Mucosa of descending colon (tissue), 3 donors: ENCODE results near the gene KMT2B. TPM values are rescaled to one million over a fixed set of nuclear protein-coding genes. Genes with fewer than 3 reads are reported as not detected.
"Not testable (repeated sequence)": the region's sequence is repeated elsewhere in the genome, so short reads cannot be mapped to it uniquely, and the experiment has no call there.

Experiments
- ATAC-seq: fragments of 200-7000 bp; cut with Tn5 transposase; one replicate; pipeline ENCODE4 v1.9.1; 2020; ENCODE audit warnings: mild to moderate bottlenecking, moderate library complexity
- DNase-seq, 3 donors: peaks; one replicate each; pipeline ENCODE4 v3.0.0-alpha.2; 2020
- H3K36me3 ChIP-seq: fragments of 200-600 bp; one replicate; pipeline ENCODE4 v1.8.0; 2021; ENCODE audit warnings: low read depth, mild to moderate bottlenecking
- H3K4me1 ChIP-seq: fragments of 200-600 bp; one replicate; pipeline ENCODE4 v1.8.0; 2021; ENCODE audit warnings: low read depth, mild to moderate bottlenecking
- H3K4me3 ChIP-seq: fragments of 200-600 bp; one replicate; pipeline ENCODE4 v1.8.0; 2021; ENCODE audit warnings: mild to moderate bottlenecking
- H3K9me3 ChIP-seq: fragments of 200-600 bp; one replicate; pipeline ENCODE4 v1.8.0; 2021; ENCODE audit warnings: mild to moderate bottlenecking
- intact Hi-C, 2 donors: fragments of 100-400 bp; cut with DNase I in 1 of 2; cut with micrococcal nuclease in 1 of 2; formaldehyde crosslinking; loops; one replicate each; pipeline versions ENCODE4 v1.11.0 to v1.11.1; 2022; cut with DNase I, micrococcal nuclease
- total RNA-seq, 3 donors: library from RNA; stranded (reverse); fragmentation: NEBNext Ultra II Directional in 2 of 3; extraction: Animal tissue kit (Norgen Biotek cat#: 25700) in 2 of 3; gene quantifications; one replicate each; pipeline versions ENCODE4 v1.2.1 to v1.2.4, GENCODE V29; 2021 to 2023
- TF ChIP-seq, protein P1 (sequence below): fragments of 200-600 bp; IDR thresholded peaks from one replicate; pipeline ENCODE4 v1.8.0; 2022; ENCODE audit warnings: antibody characterized with exemption, mild to moderate bottlenecking
- donor health status: DM: no; HTN: no; CAD: no; lungs with moderate emphysema.
- donor health status: DM: no; HTN: no; CAD: no.
- donor health status: DM: no; HTN: yes; CAD: no.

Gene KMT2B
- total RNA-seq, 3 donors from 2014 or later, result 35.9 to 49.2 (median 37.5) TPM

DNA sequence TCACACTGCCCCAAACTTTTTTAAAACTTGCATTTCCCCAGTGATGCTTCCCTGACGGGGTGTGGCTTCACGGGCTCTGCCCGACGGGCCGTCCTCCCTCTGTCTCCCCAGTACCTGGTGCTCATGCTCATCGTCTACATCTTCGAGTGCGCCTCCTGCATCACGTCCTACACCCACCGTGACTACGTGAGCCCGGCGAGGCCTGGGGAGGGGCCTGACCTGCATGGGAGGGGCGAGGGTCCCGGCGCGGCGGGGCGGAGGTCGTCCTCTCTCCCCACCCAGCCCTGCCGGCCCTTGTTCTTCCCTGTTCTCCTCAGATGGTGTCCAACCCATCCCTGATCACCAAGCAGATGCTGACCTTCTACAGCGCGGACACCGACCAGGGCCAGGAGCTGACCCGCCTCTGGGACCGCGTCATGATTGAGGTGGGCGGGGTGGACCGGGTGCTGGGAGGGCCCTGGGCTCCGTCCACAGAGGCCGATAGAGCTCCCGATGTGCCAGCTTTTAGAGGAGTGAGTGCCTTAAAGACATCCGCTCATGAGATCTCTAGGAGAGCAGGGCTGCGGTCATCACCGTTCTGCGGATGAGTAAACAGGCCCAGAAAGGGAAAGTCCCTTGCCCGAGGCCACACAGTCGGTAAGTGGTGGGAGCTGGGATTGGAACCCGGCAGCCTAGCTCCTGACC is 44.5 kb upstream of the KMT2B start:
- DNase-seq (peak in 2 of 3 donors; percentile 16 to 41), ATAC-seq (peak; percentile 70)
- TF ChIP-seq, protein P1, sequence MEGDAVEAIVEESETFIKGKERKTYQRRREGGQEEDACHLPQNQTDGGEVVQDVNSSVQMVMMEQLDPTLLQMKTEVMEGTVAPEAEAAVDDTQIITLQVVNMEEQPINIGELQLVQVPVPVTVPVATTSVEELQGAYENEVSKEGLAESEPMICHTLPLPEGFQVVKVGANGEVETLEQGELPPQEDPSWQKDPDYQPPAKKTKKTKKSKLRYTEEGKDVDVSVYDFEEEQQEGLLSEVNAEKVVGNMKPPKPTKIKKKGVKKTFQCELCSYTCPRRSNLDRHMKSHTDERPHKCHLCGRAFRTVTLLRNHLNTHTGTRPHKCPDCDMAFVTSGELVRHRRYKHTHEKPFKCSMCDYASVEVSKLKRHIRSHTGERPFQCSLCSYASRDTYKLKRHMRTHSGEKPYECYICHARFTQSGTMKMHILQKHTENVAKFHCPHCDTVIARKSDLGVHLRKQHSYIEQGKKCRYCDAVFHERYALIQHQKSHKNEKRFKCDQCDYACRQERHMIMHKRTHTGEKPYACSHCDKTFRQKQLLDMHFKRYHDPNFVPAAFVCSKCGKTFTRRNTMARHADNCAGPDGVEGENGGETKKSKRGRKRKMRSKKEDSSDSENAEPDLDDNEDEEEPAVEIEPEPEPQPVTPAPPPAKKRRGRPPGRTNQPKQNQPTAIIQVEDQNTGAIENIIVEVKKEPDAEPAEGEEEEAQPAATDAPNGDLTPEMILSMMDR, result no peak
- intact Hi-C loops, result no loop called here
- no peaks in the 10 kb centered on the region for H3K36me3 ChIP-seq
- H3K4me3 ChIP-seq, result no peak overlapping the region
- no peaks in the 10 kb centered on the region for H3K4me1 ChIP-seq
- H3K9me3 ChIP-seq, result no peaks in the 10 kb centered on the region

DNA sequence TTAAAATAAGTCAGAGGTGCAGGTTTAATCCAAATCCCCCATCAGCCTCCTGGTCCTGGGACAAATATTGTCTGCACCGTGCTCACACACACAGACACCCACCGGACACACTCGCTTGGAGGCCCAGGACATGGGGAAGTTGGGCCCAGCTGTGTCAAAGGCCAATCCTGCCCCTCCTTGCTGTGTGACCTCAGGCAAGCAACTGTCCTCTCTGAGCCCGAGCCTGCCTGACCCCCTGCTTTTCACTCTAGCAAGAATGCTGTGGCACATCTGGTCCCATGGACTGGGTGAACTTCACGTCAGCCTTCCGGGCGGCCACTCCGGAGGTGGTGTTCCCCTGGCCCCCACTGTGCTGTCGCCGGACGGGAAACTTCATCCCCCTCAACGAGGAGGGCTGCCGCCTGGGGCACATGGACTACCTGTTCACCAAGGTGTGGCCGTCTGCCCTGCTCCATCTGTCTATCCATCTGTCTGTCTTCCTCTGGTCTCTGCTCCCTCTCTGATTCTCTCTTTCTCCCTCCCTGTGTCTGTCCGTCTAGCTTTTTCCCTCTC is 42.1 kb upstream of the KMT2B start:
- no peak for ATAC-seq
- no peak overlapping the region for H3K4me3 ChIP-seq
- H3K4me1 ChIP-seq, result no peaks in the 10 kb centered on the region
- TF ChIP-seq, protein P1, result no peak
- no peaks in the 10 kb centered on the region for H3K9me3 ChIP-seq
- no peaks in the 10 kb centered on the region for H3K36me3 ChIP-seq
- no peak for DNase-seq
- intact Hi-C loops, result no loop called here

DNA sequence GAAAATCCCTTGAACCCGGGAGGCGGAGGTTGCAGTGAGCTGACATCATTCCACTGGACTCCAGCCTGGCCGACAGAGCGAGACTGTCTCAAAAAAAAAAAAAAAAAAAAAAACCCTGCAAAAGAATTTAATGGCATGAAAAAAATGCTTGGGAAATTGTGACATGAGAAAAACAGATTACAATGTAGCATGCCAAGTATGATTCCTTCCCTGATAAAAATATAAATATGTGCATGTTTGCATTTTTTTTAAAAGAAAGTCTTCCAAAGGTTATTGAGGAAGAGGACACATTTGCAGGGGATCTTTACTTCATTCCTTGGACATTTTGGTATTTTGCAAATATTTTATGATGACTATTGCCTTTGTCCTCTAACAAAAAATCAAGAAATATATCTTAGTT is 28.0 kb upstream of the KMT2B start:
- H3K9me3 ChIP-seq, result no peaks in the 10 kb centered on the region
- no peak for DNase-seq
- no peaks in the 10 kb centered on the region for H3K4me1 ChIP-seq
- intact Hi-C loops, result loop anchor here in 1 of 2 donors (10.0 kb wide), 1 partner anchor 245 kb away; the partner anchor contains the start of gene LRFN3
- H3K36me3 ChIP-seq, result no peaks in the 10 kb centered on the region
- ATAC-seq, result no peak
- TF ChIP-seq, protein P1, result no peak
- no peak overlapping the region for H3K4me3 ChIP-seq

DNA sequence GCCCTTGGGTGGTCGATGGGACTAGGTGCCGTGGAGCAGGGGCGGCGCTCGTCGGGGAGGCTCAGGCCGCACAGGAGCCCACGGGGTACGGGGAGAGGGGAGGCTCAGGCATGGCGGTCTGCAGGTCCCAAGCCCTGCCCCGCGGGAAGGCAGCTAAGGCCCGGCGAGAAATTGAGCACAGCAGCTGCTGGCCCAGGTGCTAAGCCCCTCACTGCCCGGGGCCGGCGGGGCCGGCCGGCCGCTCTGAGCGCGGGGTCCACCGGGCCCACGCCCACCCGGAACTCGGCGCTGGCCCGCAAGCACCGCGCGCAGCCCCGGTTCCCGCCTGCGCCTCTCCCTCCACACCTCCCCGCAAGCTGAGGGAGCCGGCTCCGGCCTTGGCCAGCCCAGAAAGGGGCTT is 26.7 kb upstream of the KMT2B start:
- not testable (repeated sequence) for ATAC-seq, H3K4me1 ChIP-seq, H3K9me3 ChIP-seq, H3K4me3 ChIP-seq, H3K36me3 ChIP-seq, DNase-seq
- intact Hi-C loops, result loop anchor here in 1 of 2 donors (10.0 kb wide), 1 partner anchor 244 kb away; the partner anchor contains the start of gene LRFN3

DNA sequence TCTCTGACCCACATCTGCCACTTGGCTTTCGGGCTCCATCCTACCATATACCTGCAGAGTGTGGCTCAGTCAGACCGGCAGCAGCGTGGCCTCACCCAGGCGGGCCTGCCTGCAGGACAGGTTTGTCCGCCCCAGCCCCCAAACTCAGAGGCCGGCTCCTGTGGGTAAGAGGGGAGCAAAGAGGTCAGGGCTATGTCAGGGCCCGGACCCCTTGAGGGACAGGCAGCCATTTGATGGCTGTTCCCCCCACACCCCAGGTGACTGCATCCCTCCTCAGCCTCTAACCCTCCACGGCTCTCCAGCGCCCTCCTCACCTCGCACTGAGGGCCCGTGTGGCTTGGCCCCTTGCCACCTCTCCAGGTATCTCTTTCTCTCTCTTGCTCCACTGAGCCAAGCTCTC is 25.8 kb upstream of the KMT2B start:
- H3K36me3 ChIP-seq, result no peaks in the 10 kb centered on the region
- no peak overlapping the region for H3K4me3 ChIP-seq
- H3K9me3 ChIP-seq, result no peaks in the 10 kb centered on the region
- no peak for DNase-seq
- no peak for ATAC-seq
- TF ChIP-seq, protein P1, result no peak
- H3K4me1 ChIP-seq, result no peaks in the 10 kb centered on the region
- intact Hi-C loops, result loop anchor here in 1 of 2 donors (10.0 kb wide), 1 partner anchor 243 kb away; the partner anchor contains the start of gene LRFN3

DNA sequence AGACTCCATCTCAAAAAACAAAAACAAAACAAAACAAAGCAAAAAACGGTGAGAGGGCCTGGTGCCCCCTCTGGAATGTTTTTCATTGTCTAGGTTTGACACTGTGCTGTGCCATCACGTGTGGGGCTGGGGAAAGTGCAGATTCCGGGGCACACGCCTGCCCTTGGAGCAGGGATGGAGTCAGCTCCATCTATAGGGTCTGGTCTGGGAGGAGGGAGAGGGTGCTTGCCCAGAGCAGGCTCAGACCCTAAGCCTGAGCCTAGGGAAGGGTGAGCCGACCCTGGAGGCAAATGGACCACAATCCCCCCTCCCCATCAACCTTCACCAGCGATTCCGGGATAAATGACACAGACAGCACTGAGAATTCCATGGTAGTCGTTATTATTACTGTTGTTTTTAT is 24.4 kb upstream of the KMT2B start:
- H3K36me3 ChIP-seq, result no peaks in the 10 kb centered on the region
- ATAC-seq, result no peak
- intact Hi-C loops, result loop anchor here in 1 of 2 donors (10.0 kb wide), 1 partner anchor 241 kb away; the partner anchor contains the start of gene LRFN3

More for the DNA sequence above, 24.4 kb upstream of the KMT2B start:
- no peaks in the 10 kb centered on the region for H3K9me3 ChIP-seq
- no peaks in the 10 kb centered on the region for H3K4me1 ChIP-seq
- no peak overlapping the region for H3K4me3 ChIP-seq
- TF ChIP-seq, protein P1, result no peak
- no peak for DNase-seq
